HG03442 (cell line): ENCODE results near the gene GK2.

Experiments
- ATAC-seq: cut with Tn5 transposase; IDR thresholded peaks from one replicate; pipeline ENCODE4 v1.9.1; 2021; ENCODE audit warnings: mild to moderate bottlenecking, moderate library complexity; ENCODE audit not compliant: unreplicated experiment

GK2 gene

GRCh38 chr4:79390890-79391289 lies 17.1 kb downstream of the GK2 start:
- no peak for ATAC-seq

GRCh38 chr4:79385641-79386040 lies 22.4 kb downstream of the GK2 start:
- ATAC-seq, result no peak

- ATAC-seq, result no peak
Measured at GRCh38 chr4:79381161-79381560, 26.9 kb downstream of the GK2 start.

- ATAC-seq, result no peak
Measured at GRCh38 chr4:79370026-79370425, 38.0 kb downstream of the GK2 start.

- no peak for ATAC-seq
Measured at GRCh38 chr4:79367096-79367495, 40.9 kb downstream of the GK2 start.

GRCh38 chr4:79366422-79366821 lies 41.6 kb downstream of the GK2 start:
- no peak for ATAC-seq

- no peak for ATAC-seq
Measured at GRCh38 chr4:79364061-79364460, 44.0 kb downstream of the GK2 start.

GRCh38 chr4:79362626-79363025 lies 45.4 kb downstream of the GK2 start:
- no peak for ATAC-seq

GRCh38 chr4:79360006-79360405 lies 48.0 kb downstream of the GK2 start:
- no peak for ATAC-seq

GRCh38 chr4:79358438-79358837 lies 49.6 kb downstream of the GK2 start:
- ATAC-seq, result no peak

GRCh38 chr4:79357365-79357764 lies 50.7 kb downstream of the GK2 start:
- no peak for ATAC-seq
